A549 (cell line): ENCODE measurements around the gene NFX1. TPM values are rescaled to one million over a fixed set of nuclear protein-coding genes. Genes with fewer than 3 reads are reported as not detected.
A peak's percentile ranks its signal among the peaks of the same experiment; 100 is the strongest.

Experiments
- ATAC-seq, 2 experiments: fragments of 200-7000 bp in 1 of 2; fragments of >200 bp in 1 of 2; cut with Nextera tagmentation in 1 of 2; cut with Tn5 transposase in 1 of 2; 3 replicates each; pipeline versions ENCODE4 v1.8.0 to v1.9.1; 2018 to 2020; ENCODE audit warnings: mild to moderate bottlenecking in 1 of 2, moderate library complexity in 1 of 2
- CTCF ChIA-PET: fragments of 300-600 bp; sonication (Branson Sonifier 250); formaldehyde crosslinking; extraction: SDS; loops from one replicate; lab custom pipeline; 2021; ENCODE audit warnings: antibody characterized with exemption, inconsistent platforms; lab: Yijun Ruan, JAX
- POLR2A ChIA-PET: fragments of 350-600 bp; formaldehyde crosslinking; extraction: SDS; loops from one replicate; lab custom pipeline; 2021; ENCODE audit warnings: antibody characterized with exemption, inconsistent platforms; lab: Yijun Ruan, JAX
- DNase-seq, 2 experiments: peaks; one replicate each; pipeline versions ENCODE4 v3.0.0 to v3.0.0-alpha.2; 2011 to 2016; ENCODE audit warnings: low read depth in 1 of 2, low spot score in 1 of 2
- FAIRE-seq: peaks from 2 replicates; lab custom pipeline; 2011; peaks lifted over from hg19 to GRCh38; lab: Jason Lieb, UNC
- H3K27ac ChIP-seq, 2 experiments: fragments of >200 bp; sonication (Bioruptor Twin); formaldehyde crosslinking; 3 replicates each; pipeline ENCODE4 v1.5.1; 2016 to 2017
- H3K4me1 ChIP-seq: fragments of >200 bp; sonication (Bioruptor Twin); formaldehyde crosslinking; 3 replicates; pipeline ENCODE4 v1.6.1; 2016
- H3K4me2 ChIP-seq: fragments of >200 bp; sonication (Bioruptor Twin); formaldehyde crosslinking; 3 replicates; pipeline ENCODE4 v1.6.1; 2016
- H3K4me3 ChIP-seq: fragments of >200 bp; sonication (Bioruptor Twin); formaldehyde crosslinking; 3 replicates; pipeline ENCODE4 v1.5.1; 2016
- H3K9me3 ChIP-seq: fragments of >200 bp; sonication (Bioruptor Twin); formaldehyde crosslinking; 3 replicates; pipeline ENCODE4 v1.6.1; 2016
- CEBPB ChIP-seq, 2 experiments: fragments of >200 bp in 1 of 2; sonication (Bioruptor Twin) in 1 of 2; formaldehyde crosslinking in 1 of 2; IDR thresholded peaks; 2 replicates each; pipeline ENCODE4 v1.6.1; 2012 to 2016
- FOSB ChIP-seq: fragments of 250-450 bp; sonication (Bioruptor Pico); IDR thresholded peaks from 2 replicates; pipeline ENCODE4 v1.5.0; 2020; ENCODE audit warnings: mild to moderate bottlenecking, moderate library complexity
- FOSL2 ChIP-seq, 2 experiments: fragments of 450-650 bp in 1 of 2; fragments of >200 bp in 1 of 2; sonication (Bioruptor Twin) in 1 of 2; formaldehyde crosslinking; IDR thresholded peaks; 2 replicates each; pipeline versions ENCODE4 v1.5.0 to v1.6.1; 2016 to 2020; ENCODE audit warnings: mild to moderate bottlenecking in 1 of 2, moderate library complexity in 1 of 2
- JUN ChIP-seq, 2 experiments: fragments of >200 bp; sonication (Bioruptor Twin); formaldehyde crosslinking; IDR thresholded peaks; 2 replicates in 1 of 2; 3 replicates in 1 of 2; pipeline ENCODE4 v1.6.1; 2016 to 2017
- NFE2L2 ChIP-seq: fragments of 150-350 bp; conservative IDR thresholded peaks from 2 replicates; pipeline ENCODE4 v1.6.1; 2014; ENCODE audit warnings: low read length
- RAD21 ChIP-seq, 2 experiments: fragments of >200 bp in 1 of 2; sonication (Bioruptor Twin) in 1 of 2; formaldehyde crosslinking in 1 of 2; IDR thresholded peaks in 1 of 2; conservative IDR thresholded peaks in 1 of 2; 2 replicates in 1 of 2; 3 replicates in 1 of 2; pipeline ENCODE4 v1.6.1; 2012 to 2018; ENCODE audit warnings: inconsistent platforms in 1 of 2
- RARB ChIP-seq: fragments of 250-450 bp; sonication (Bioruptor Pico); IDR thresholded peaks from 2 replicates; pipeline ENCODE4 v1.8.0; 2021; ENCODE audit warnings: mild to moderate bottlenecking, moderate library complexity
- REST ChIP-seq: fragments of 200-600 bp; sonication (generic); IDR thresholded peaks from 2 replicates; pipeline ENCODE4 v1.6.1; 2016; ENCODE audit warnings: antibody characterized with exemption, mild to moderate bottlenecking, moderate library complexity
- RFX5 ChIP-seq: fragments of 450-650 bp; IDR thresholded peaks from 2 replicates; pipeline ENCODE4 v1.7.1; 2014; ENCODE audit warnings: antibody characterized with exemption, mild to moderate bottlenecking, moderate library complexity
- RNF2 ChIP-seq: fragments of 200-600 bp; sonication (generic); IDR thresholded peaks from 2 replicates; pipeline ENCODE4 v1.6.1; 2016; ENCODE audit warnings: low read depth, mild to moderate bottlenecking, antibody characterized with exemption, moderate library complexity, borderline replicate concordance
- ZNF302 ChIP-seq: fragments of 250-450 bp; sonication (Bioruptor Pico); IDR thresholded peaks from 2 replicates; pipeline ENCODE4 v1.9.0; 2021; ENCODE audit warnings: inconsistent platforms, mild to moderate bottlenecking, moderate library complexity
- WGBS: methylation state at CpG from one replicate; pipeline ENCODE4 v1.1.6; 2017; ENCODE audit errors: missing lambda C conversion rate; 5-methylcytosine and 5-hydroxymethylcytosine counted together
- polyA plus RNA-seq, 4 experiments: library from polyadenylated mRNA; depleted of rRNA in 3 of 4; stranded (reverse); fragments of >200 nt; fragmentation: RNase III in 1 of 4; extraction: RNeasy Plus Mini Kit Qiagen cat#74134 plus additional on column Dnase treatment in 1 of 4; gene quantifications; 2 replicates in 3 of 4; 3 replicates in 1 of 4; pipeline ENCODE4 v1.2.3, GENCODE V29; 2011 to 2017

Gene NFX1
- polyA plus RNA-seq, 2 of the 4 experiments (the other 2 are of a cell fraction): 24.8 to 41.2 TPM

GRCh38 chr9:33348998-33349397 lies 58.7 kb downstream of the NFX1 start:
- 94% methylated on average over 4 of the region's 4 CpGs for WGBS
- POLR2A ChIA-PET: no interaction called here

GRCh38 chr9:33349743-33350142 lies 59.4 kb downstream of the NFX1 start:
- 0 out of 4 replicates have a peak, but pooled peaks have one; percentile 6 to 17 for TF ChIP-seq CEBPB (IDR thresholded peaks at IDR 0.05)
- no peak for TF ChIP-seq RNF2
- TF ChIP-seq, all 56 proteins: peak for 1
- WGBS: 75% methylated on average over 2 of the region's 2 CpGs
- no peak overlapping the region; a peak in 1 of 6 replicates for H3K27ac ChIP-seq
- H3K4me3 ChIP-seq: no peak overlapping the region
- H3K9me3 ChIP-seq: no peaks in the 10 kb centered on the region
- no peak for FAIRE-seq
- H3K4me2 ChIP-seq: no peak overlapping the region
- ChIA-PET CTCF (interaction anchor here (1.5 to 2.8 kb wide), 2 partner anchors 25 to 63 kb away, joined by 3 to 18 read pairs; no protein-coding TSS in a partner anchor), POLR2A (no interaction called here)
- peaks cover 12% of the 10 kb centered on the region; the same call in 2 of the 3 replicates for H3K4me1 ChIP-seq
- no peak for ATAC-seq
- DNase-seq: no peak

More at GRCh38 chr9:33348998-33349397, 58.7 kb downstream of the NFX1 start:
- CTCF ChIA-PET: interaction anchor here (2.8 kb wide), 1 partner anchor 26 kb away, joined by 18 read pairs; no protein-coding TSS in a partner anchor
- FAIRE-seq (no peak), DNase-seq (no peak), ATAC-seq (no peak)
- H3K4me2 ChIP-seq: no peak overlapping the region
- no peak overlapping the region for H3K27ac ChIP-seq
- no peak overlapping the region for H3K4me3 ChIP-seq
- H3K4me1 ChIP-seq: peaks cover 12% of the 10 kb centered on the region; the same call in 2 of the 3 replicates
- TF ChIP-seq RFX5: no peak
- TF ChIP-seq RNF2: no peak
- no peak for TF ChIP-seq FOSL2 (IDR thresholded peaks at IDR 0.05)
- TF ChIP-seq FOSL2 (CRISPR knock-in tag; IDR thresholded peaks at IDR 0.05): no peak
- TF ChIP-seq RARB (CRISPR knock-in tag): no peak
- TF ChIP-seq ZNF302: no peak
- TF ChIP-seq RAD21 (conservative IDR thresholded peaks at IDR 0.05 in 1 of 2, IDR thresholded peaks at IDR 0.05 in 1 of 2): no peak
- no peaks in the 10 kb centered on the region for H3K9me3 ChIP-seq

GRCh38 chr9:33350310-33350709 lies 60.0 kb downstream of the NFX1 start:
- peak overlapping the region; percentile 18; the same call in 2 of the 3 replicates for H3K4me2 ChIP-seq
- no peak overlapping the region for H3K4me3 ChIP-seq
- H3K27ac ChIP-seq: no peak overlapping the region; a peak in 1 of 6 replicates
- ChIA-PET CTCF (interaction anchor here (1.1 to 2.8 kb wide), 5 partner anchors 10 to 103 kb away, joined by 3 to 18 read pairs (median 5); no protein-coding TSS in a partner anchor), POLR2A (no interaction called here)
- peaks cover 12% of the 10 kb centered on the region; the same call in 2 of the 3 replicates for H3K4me1 ChIP-seq
- ATAC-seq (peak; percentile 64 to 81; a peak in 4 of 6 replicates), DNase-seq (peak; percentile 50 to 74), FAIRE-seq (no peak)
- H3K9me3 ChIP-seq: no peaks in the 10 kb centered on the region
- TF ChIP-seq FOSB (CRISPR knock-in tag): no peak
- no peak for TF ChIP-seq FOSL2 (IDR thresholded peaks at IDR 0.05)
- peak; percentile 62 for TF ChIP-seq FOSL2 (CRISPR knock-in tag; IDR thresholded peaks at IDR 0.05)
- WGBS: 57% methylated on average over 2 of the region's 2 CpGs

- no peaks in the 10 kb centered on the region for H3K9me3 ChIP-seq
- FAIRE-seq (no peak), DNase-seq (no peak), ATAC-seq (peak in 1 of 2 experiments; percentile 18; a peak in 1 of 6 replicates)
- TF ChIP-seq NFE2L2 (no peak), REST (no peak), JUN (IDR thresholded peaks at IDR 0.05) (0 out of 5 replicates have a peak, but pooled peaks of 1 of the 2 experiments have one; percentile 24)
- H3K4me2 ChIP-seq: no peak overlapping the region
- POLR2A ChIA-PET: no interaction called here
- WGBS: 87% methylated on average over 4 of the region's 4 CpGs
- H3K4me3 ChIP-seq: no peak overlapping the region
- CTCF ChIA-PET: interaction anchor here (1.0 to 2.8 kb wide), 5 partner anchors 9 to 102 kb away, joined by 3 to 18 read pairs (median 5); no protein-coding TSS in a partner anchor
- H3K27ac ChIP-seq: no peak overlapping the region
- peaks cover 12% of the 10 kb centered on the region; the same call in 2 of the 3 replicates for H3K4me1 ChIP-seq
These were observed 61.2 kb downstream of the NFX1 start for GRCh38 chr9:33351547-33351946.
